Measurements from ENCODE around the gene OR6B3.

OR6B3 gene

DNA sequence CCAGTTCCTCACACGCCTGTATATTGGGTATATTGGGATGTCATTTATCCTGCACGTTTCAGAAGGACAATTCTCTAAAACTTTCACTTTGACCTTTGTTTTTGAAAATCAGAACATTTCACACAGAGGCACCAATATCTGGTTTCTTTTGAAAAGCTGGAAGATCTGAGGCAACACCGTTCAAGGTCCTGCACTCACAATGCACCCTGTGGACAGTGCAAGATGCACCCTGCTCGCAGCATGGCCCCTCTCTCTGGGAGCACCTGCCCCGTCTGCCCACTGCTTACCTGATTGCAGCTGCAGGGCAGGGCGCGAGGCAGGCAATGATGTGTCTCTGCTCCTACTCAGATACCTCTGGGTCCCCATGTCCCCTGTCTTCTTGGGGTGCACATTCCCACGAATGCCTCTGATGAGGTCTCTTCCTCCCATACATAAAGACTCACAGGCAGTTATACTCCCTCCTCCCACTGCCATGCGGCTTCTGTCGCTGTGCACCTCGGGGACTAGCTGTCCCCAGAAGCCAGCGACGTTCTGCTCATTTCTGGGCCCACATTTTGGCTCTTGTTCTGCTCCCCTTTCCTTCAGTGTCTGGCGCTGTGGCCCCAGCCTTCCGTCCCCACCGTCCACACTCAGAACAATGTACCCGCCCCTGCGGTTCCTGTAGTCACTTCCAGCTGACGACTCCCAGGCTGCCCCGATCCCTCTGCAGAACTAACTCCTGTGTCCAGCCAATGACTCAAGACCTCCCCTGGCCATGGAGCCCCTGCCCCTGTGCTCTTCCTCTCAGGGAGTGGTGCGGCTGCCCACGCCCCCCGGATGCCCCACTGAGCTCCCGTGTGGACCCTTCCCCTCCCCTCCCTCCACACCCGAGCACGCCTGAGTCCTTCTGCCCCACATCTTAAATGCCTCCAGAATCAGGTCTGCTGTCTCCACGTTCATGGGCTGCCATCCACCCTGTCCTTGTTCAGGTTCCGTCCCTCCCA, at the start of gene OR6B3:
TSS of gene OR6B3 (minus strand) at position 349 of the 983 bp plus-strand sequence.
- DNase-seq (ENCODE audit: low read depth, low spot score) = no peak

GRCh38 chr2:240098349-240098748, 45.0 kb upstream of the OR6B3 start:
- no peak for DNase-seq (ENCODE audit: low read depth, low spot score)

DNA sequence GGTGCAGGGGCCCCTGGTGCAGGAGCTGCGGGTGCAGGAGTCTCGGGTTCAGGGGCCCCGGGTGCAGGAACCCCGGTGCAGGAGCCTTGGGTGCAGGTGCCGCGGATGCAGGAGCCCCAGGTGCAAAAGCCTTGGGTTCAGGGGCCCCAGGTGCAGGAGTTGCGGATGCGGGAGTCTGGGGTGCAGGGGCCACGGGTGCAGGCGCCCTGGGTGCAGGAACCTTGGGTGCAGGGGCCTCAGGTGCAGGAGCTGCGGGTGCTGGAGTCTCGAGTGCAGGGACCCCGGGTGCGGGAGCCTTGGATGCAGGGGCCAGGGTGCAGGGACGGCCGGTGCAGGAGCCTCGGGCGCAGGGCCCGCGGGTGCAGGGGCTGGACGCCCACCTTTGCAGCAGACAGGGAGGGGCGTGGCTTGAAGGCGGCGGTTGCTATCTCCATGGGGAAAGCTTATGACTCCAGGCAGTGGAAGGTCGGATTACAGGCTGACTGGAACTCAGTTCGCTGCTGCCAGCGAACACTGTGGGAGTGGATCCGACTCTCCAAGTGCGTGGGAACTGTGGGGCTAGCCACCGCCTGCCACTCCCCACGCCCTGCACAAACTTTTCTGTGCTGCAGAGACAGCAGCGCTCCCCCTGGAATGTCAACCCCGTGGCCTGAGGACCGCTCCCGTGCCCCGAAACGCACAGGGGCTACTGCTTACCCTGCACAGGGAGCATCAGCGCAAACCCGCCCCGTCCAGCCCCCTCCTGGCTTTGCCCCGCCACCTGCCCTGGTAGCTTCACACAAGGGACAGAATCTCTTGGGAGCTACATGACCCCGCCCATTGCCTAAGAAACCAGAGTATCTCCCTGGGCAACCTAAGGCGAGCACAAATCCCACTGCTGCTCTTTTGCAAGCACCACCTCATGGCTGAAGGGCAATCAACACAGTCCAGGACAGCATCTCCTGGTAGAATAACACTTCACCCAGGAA, 42.5 kb upstream of the OR6B3 start:
- no peak for DNase-seq (ENCODE audit: low read depth, low spot score)

DNA sequence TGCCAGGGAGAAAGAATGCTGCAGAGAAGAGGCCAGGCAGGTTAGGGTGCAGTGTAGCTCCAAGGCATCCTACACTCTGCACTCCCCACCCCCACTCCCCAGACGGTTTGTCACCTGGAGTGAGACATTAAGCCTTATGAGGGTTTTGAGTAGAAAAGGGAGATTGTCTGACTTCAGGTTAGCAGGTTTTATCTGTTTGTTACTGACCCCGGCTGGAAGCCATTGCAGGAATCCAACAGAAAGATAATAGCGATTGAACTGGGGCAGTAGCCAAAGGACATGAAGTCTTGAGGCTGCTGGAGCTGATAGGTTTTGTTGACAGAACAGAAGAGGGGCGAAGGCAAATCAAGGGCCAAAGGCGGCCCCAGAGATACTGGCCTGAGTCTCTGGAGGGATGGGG, 36.0 kb upstream of the OR6B3 start:
- no peak for DNase-seq (ENCODE audit: low read depth, low spot score)

DNA sequence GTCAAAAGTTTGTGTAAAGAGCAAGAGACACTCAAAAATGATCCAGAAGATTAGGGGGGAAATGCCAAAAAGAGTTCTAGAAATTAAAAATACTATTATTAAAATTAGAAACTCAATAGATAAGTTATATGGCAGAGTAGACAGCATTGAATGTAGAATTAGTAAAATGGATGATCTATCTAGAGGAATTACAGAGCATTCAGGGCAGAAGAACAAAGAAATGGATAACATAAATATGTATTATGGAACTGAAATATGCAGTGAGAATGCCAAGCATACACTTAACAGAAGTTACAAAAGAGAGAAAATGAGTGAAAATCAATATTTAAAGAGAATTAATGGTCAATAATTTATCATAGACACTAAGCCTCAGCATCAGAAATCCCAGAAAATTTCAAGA, 33.2 kb upstream of the OR6B3 start:
- no peak for DNase-seq (ENCODE audit: low read depth, low spot score)

GRCh38 chr2:240078631-240079030, 25.3 kb upstream of the OR6B3 start:
- DNase-seq (ENCODE audit: low read depth, low spot score) = no peak

GRCh38 chr2:240077442-240077841, 24.1 kb upstream of the OR6B3 start:
- no peak for DNase-seq (ENCODE audit: low read depth, low spot score)

DNA sequence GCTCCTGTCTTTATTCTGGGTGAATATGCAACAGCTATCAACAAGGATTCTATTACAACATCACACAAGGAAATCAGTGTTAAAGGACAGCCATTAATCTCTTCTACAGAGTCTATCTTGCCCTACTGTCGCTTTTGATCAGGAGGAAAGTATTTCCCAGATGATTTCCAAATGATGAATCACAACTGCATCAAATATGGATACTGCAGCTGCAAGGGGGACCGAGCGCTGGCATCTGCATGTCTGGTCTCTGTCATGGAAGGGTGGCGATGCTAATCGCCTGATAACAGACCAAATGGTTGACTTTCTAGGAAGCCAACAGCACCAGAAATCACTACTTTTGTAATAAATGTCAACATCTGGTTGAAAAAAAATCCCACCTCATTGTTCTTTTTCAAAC, 21.2 kb upstream of the OR6B3 start:
- no peak for DNase-seq (ENCODE audit: low read depth, low spot score)

DNA sequence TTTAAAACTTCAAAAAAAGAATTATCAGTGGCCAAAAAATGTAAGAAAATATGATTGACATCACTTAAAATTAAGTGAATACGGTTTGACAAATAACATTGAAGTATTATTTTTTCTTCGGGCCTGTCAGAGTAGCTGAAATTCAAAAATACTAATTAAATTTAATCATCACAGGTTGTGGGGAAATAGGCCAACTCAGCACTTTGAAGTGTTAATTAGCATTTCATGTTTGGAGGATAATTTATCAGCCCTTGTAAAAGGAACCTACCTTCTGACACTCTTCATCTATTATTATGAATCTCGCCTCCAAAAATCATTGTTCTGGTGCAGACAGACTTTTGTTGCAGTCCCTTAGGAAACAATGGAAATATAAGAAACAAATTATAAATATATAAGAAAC, 17.6 kb upstream of the OR6B3 start:
- no peak for DNase-seq (ENCODE audit: low read depth, low spot score)

DNA sequence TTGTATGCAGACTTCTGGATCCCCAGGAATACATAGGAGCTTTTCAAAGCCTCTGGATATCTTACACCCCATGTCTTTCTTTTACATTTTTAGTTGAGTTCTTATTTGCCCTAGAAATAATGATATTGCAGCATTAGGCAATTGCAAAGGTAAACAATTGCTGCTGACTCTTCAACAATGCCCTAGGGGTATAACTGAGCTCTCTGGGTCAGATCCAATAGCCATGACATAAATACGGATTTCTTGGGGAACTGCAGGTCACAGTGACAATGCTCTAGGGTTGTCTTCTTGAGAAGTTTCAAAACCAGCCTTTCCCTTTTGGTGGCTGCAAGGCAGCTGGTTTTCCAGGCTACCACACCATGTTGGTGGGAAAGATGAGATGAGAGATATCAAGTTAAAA, 16.5 kb upstream of the OR6B3 start:
- DNase-seq (ENCODE audit: low read depth, low spot score) = no peak

- DNase-seq (ENCODE audit: low read depth, low spot score) = no peak
These were observed 14.9 kb upstream of the OR6B3 start for GRCh38 chr2:240068193-240068592.

GRCh38 chr2:240066489-240066888, 13.2 kb upstream of the OR6B3 start:
- no peak for DNase-seq (ENCODE audit: low read depth, low spot score)

DNA sequence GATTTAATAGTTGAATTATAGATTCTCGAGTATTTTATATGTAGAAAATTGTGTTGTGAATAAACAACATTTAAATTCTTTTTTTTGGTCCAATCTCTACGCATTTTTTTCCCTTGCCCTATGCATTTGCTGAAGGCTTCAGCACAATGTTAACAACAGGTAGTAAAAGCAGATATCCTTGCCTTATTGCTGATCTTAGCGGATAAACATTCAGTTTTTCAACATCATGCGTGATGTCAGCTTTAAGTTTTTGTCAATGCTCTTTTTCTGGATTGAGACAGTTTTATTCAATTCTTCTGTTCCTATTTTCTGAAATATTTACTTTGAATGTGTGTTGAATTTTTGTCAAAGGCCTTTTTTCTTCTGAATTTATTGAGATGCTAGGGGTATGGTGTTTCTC, 11.6 kb upstream of the OR6B3 start:
- DNase-seq (ENCODE audit: low read depth, low spot score) = no peak

DNA sequence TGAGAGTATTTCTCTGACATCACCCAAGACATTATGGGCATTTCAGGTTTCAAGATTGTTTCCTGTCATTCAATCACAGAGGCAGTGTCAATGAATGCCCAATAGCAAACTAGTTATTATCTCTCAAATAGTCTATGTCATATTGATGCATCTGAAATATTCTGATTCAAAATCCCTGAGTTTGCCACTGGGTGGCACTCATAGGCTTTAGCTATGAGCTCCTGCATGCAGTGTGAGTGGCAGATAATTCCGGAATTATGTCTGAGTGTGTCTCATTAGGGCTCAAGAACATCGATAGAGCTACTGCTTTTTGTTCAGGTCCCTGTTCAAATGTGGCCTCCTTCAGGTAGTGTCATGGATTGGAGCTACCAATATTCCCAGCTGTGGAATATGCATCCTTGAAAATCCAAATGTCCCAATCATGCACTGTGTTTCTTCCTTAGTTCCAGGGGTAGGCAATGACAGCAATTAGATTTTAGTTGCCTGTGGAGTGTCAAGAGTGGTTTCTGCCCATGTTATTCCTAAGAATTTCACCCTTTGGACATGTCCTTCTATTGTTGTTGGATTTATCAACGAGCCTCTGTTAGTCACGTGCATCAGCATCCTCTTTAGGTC, 7.8 kb upstream of the OR6B3 start:
- DNase-seq (ENCODE audit: low read depth, low spot score) = peak; percentile 12

- DNase-seq (ENCODE audit: low read depth, low spot score) = no peak
These were observed 3.4 kb upstream of the OR6B3 start for GRCh38 chr2:240056678-240057077.

DNA sequence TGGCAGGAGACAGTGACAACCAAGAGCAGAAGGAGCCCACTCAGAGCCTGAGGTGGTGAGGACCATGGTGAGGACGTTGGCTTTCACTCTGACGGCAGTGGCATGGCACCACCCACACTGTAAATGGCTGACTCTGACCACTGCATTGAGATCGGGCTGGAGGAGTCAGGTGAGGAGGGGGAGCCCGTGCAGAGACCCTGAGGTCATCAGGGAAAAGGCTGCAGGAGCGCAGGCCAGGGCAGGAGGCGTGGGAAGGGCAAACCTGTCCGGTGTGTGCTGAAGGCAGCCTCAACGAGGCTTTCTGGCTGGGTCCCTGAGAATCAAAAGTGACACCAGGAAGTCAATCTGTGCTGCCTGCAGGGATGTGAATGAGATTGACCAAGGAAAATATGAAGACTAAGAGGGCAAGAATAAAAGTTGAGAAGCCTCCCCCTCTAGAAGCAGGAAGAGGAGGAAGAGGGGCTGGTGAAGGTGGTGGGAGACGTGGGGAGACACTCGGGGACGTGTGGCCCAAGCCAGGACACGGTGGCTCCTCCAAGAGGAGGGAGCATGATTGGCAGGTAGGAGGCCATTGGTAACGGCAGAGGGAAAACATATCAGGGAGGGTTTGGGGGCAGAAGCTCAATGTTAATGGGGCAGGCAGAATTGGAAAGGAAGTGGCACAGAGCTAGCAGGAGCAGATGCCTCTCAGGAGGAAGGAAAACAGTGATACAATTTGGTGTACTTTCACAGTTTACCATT, 2.0 kb upstream of the OR6B3 start:
- DNase-seq (ENCODE audit: low read depth, low spot score) = no peak

- DNase-seq (ENCODE audit: low read depth, low spot score) = no peak
These were observed 797 bp downstream of the OR6B3 start for GRCh38 chr2:240052524-240052923.

DNA sequence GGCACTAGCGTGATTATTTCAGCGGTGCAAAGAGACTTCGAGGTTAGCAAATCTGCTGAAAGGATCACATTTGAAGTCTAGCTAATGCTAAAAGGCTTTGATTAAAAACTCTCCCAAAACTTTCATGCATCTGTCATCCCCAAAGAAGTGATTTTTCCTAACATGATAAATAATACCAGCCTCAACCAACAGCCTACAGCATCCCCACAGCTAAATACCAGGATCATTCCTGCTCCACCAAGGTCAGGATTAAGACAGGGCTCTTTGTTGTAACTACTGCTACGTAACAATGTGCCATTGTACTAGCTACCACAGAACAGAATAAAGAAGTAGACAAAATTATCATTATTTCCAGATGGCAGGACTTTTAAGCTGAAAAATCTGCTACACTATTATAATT, 1.6 kb downstream of the OR6B3 start:
- no peak for DNase-seq (ENCODE audit: low read depth, low spot score)

GRCh38 chr2:240050278-240050677, 3.0 kb downstream of the OR6B3 start:
- no peak for DNase-seq (ENCODE audit: low read depth, low spot score)

DNA sequence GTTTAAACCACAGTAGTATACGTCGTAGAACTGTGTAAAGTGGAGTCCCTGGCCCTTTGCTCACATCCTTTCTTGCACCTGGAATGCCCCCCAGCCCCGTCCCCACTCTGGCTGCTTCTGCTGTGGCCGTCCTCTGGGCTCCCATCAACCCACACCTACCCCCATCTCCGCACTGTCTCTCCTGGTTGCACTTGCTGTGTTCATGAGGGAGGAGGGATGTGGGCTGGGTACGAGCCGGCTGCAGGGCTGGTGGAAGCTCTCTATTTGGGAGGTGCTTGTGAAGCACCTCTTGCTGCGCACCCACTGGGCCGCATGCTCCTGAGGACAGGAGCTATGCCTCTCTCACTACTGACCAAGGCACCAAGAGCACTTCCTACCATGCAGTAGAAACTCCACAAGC, 5.1 kb downstream of the OR6B3 start:
- no peak for DNase-seq (ENCODE audit: low read depth, low spot score)

GRCh38 chr2:240045098-240045497, 8.2 kb downstream of the OR6B3 start:
- DNase-seq (ENCODE audit: low read depth, low spot score) = no peak
